NB4 (cell line): ENCODE measurements around the gene MYO1D.

Experiments used
- CTCF ChIP-seq: IDR thresholded peaks from one replicate; pipeline ENCODE4 v1.5.1; 2012; ENCODE audit warnings: low read depth, low read length
- MAX ChIP-seq: IDR thresholded peaks from 2 replicates; pipeline ENCODE4 v1.6.1; 2011; ENCODE audit warnings: low read depth, low read length
- MYC ChIP-seq: IDR thresholded peaks from 2 replicates; pipeline ENCODE4 v1.6.1; 2011; ENCODE audit warnings: low read depth, low read length
- POLR2A ChIP-seq: IDR thresholded peaks from 2 replicates; pipeline ENCODE4 v1.6.1; 2011; ENCODE audit warnings: mild to moderate bottlenecking; ENCODE audit not compliant: insufficient read length; ENCODE audit errors: extremely low read depth

GRCh38 chr17:32819035-32819434 lies 57.9 kb downstream of the MYO1D start:
- TF ChIP-seq MAX, result no peak
- TF ChIP-seq CTCF, result no peak
- TF ChIP-seq POLR2A, result no peak
- TF ChIP-seq MYC, result no peak
